GM21576 (cell line): ENCODE measurements around the gene SIMC1.

Source experiments
- ATAC-seq: cut with Tn5 transposase; IDR thresholded peaks from one replicate; pipeline ENCODE4 v1.9.1; 2021; ENCODE audit warnings: mild to moderate bottlenecking, moderate library complexity; ENCODE audit not compliant: unreplicated experiment

Gene SIMC1

GRCh38 chr5:176361437-176362232 is 123.4 kb downstream of the SIMC1 start, which contains the start of gene KIAA1191:
Gene KIAA1191 (minus strand): TSS chr5:176361764. CDS start chr5:176359508, 2,256 bp downstream.
- ATAC-seq = peak; percentile 83

GRCh38 chr5:176362233-176362490 is 123.9 kb downstream of the SIMC1 start:
- ATAC-seq = peak; percentile 16

- ATAC-seq = no peak
Measured at GRCh38 chr5:176364765-176365350, 126.6 kb downstream of the SIMC1 start.

GRCh38 chr5:176365351-176366231 is 127.4 kb downstream of the SIMC1 start, which contains the start of gene ARL10:
Gene ARL10 (plus strand): TSS chr5:176365487. CDS start chr5:176365564, 77 bp downstream.
- no peak for ATAC-seq

- no peak for ATAC-seq
Measured at GRCh38 chr5:176366232-176366894, 128.1 kb downstream of the SIMC1 start.

- no peak for ATAC-seq
Measured at GRCh38 chr5:176368726-176369125, 130.5 kb downstream of the SIMC1 start.

GRCh38 chr5:176369934-176370711 is 131.9 kb downstream of the SIMC1 start:
- ATAC-seq = no peak

GRCh38 chr5:176371621-176372539 is 133.7 kb downstream of the SIMC1 start:
- ATAC-seq = no peak

- ATAC-seq = no peak
Measured at GRCh38 chr5:176373100-176373818, 135.0 kb downstream of the SIMC1 start.

GRCh38 chr5:176379881-176380280 is 141.7 kb downstream of the SIMC1 start:
- no peak for ATAC-seq

GRCh38 chr5:176381423-176381822 is 143.2 kb downstream of the SIMC1 start:
- no peak for ATAC-seq

- no peak for ATAC-seq
Measured at GRCh38 chr5:176381979-176382378, 143.8 kb downstream of the SIMC1 start.

- ATAC-seq = no peak
Measured at GRCh38 chr5:176382721-176383120, 144.5 kb downstream of the SIMC1 start.

- no peak for ATAC-seq
Measured at GRCh38 chr5:176383248-176383905, 145.2 kb downstream of the SIMC1 start.

- ATAC-seq = no peak
Measured at GRCh38 chr5:176383961-176384360, 145.7 kb downstream of the SIMC1 start.

- no peak for ATAC-seq
Measured at GRCh38 chr5:176384366-176384930, 146.2 kb downstream of the SIMC1 start.

GRCh38 chr5:176384991-176385390 is 146.8 kb downstream of the SIMC1 start:
- ATAC-seq = no peak

- ATAC-seq = no peak
Measured at GRCh38 chr5:176386491-176386890, 148.3 kb downstream of the SIMC1 start.
